AG04449 (cell line): Measurements from ENCODE around the gene OSBPL2.

Source experiments
- CTCF ChIA-PET: fragments of 350-600 bp; formaldehyde crosslinking; extraction: SDS; loops from one replicate; lab custom pipeline; 2021; ENCODE audit warnings: antibody characterized with exemption; lab: Yijun Ruan, JAX
- POLR2A ChIA-PET: fragments of 400-600, 350-600 bp; formaldehyde crosslinking; extraction: SDS; loops from one replicate; lab custom pipeline; 2020; ENCODE audit warnings: antibody characterized with exemption, inconsistent platforms; lab: Yijun Ruan, JAX
- DNase-seq: peaks from one replicate; pipeline ENCODE4 v3.0.0-alpha.2; 2010; ENCODE audit warnings: low read depth, low spot score
- H3K4me3 ChIP-seq: 2 replicates; pipeline ENCODE4 v1.5.1; 2011; ENCODE audit warnings: low read depth, mild to moderate bottlenecking, control low read depth, low read length
- CTCF ChIP-seq: IDR thresholded peaks from one replicate; pipeline ENCODE4 v1.5.1; 2011; ENCODE audit warnings: mild to moderate bottlenecking, moderate library complexity, low read length, control low read depth, inconsistent platforms; ENCODE audit not compliant: insufficient read depth; ENCODE audit errors: missing control alignments

Gene OSBPL2

GRCh38 chr20:62285151-62285550, 46.8 kb downstream of the OSBPL2 start:
- no peak for TF ChIP-seq CTCF
- no peak overlapping the region for H3K4me3 ChIP-seq
- no peak for DNase-seq
- POLR2A ChIA-PET: no interaction called here
- CTCF ChIA-PET: interaction anchor here (0.9 to 3.6 kb wide), 4 partner anchors 16 to 276 kb away, joined by 3 to 20 read pairs (median 3); partner anchors contain the start of gene ADRM1

GRCh38 chr20:62285722-62286121, 47.4 kb downstream of the OSBPL2 start:
- H3K4me3 ChIP-seq: no peak overlapping the region
- POLR2A ChIA-PET: no interaction called here
- no peak for DNase-seq
- no peak for TF ChIP-seq CTCF
- CTCF ChIA-PET: interaction anchor here (1.3 to 3.6 kb wide), 2 partner anchors 12 to 15 kb away, joined by 3 to 20 read pairs; partner anchors contain the start of gene ADRM1

GRCh38 chr20:62286493-62287064, 48.3 kb downstream of the OSBPL2 start:
- H3K4me3 ChIP-seq: no peak overlapping the region
- TF ChIP-seq CTCF: no peak
- DNase-seq: no peak
- POLR2A ChIA-PET: no interaction called here
- CTCF ChIA-PET: interaction anchor here (1.3 to 3.6 kb wide), 2 partner anchors 13 to 14 kb away, joined by 3 to 20 read pairs; partner anchors contain the start of gene ADRM1

- H3K4me3 ChIP-seq: no peak overlapping the region
- POLR2A ChIA-PET: no interaction called here
- CTCF ChIA-PET: no interaction called here
- TF ChIP-seq CTCF: no peak
- no peak for DNase-seq
Observed at GRCh38 chr20:62287129-62287528, 48.8 kb downstream of the OSBPL2 start.

GRCh38 chr20:62287759-62288534, 49.6 kb downstream of the OSBPL2 start:
- DNase-seq: no peak
- H3K4me3 ChIP-seq: no peak overlapping the region
- no peak for TF ChIP-seq CTCF
- POLR2A ChIA-PET: no interaction called here
- CTCF ChIA-PET: interaction anchor here (1.0 kb wide), 1 partner anchor 11 kb away, joined by 3 read pairs; no protein-coding TSS in a partner anchor

- DNase-seq: no peak
- ChIA-PET CTCF (interaction anchor here (1.0 kb wide), 1 partner anchor 10 kb away, joined by 3 read pairs; no protein-coding TSS in a partner anchor), POLR2A (no interaction called here)
- no peak for TF ChIP-seq CTCF
- no peak overlapping the region for H3K4me3 ChIP-seq
Observed at GRCh38 chr20:62288535-62289105, 50.3 kb downstream of the OSBPL2 start.
